ENCODE results near the gene ITGAX. TPM values are rescaled to one million over a fixed set of nuclear protein-coding genes. Genes with fewer than 3 reads are reported as not detected.
"Not testable (repeated sequence)": the region's sequence is repeated elsewhere in the genome, so short reads cannot be mapped to it uniquely, and the experiment has no call there.

ITGAX gene
- total RNA-seq: 10 to 100 TPM; 42.0 to 43.2 TPM

DNA sequence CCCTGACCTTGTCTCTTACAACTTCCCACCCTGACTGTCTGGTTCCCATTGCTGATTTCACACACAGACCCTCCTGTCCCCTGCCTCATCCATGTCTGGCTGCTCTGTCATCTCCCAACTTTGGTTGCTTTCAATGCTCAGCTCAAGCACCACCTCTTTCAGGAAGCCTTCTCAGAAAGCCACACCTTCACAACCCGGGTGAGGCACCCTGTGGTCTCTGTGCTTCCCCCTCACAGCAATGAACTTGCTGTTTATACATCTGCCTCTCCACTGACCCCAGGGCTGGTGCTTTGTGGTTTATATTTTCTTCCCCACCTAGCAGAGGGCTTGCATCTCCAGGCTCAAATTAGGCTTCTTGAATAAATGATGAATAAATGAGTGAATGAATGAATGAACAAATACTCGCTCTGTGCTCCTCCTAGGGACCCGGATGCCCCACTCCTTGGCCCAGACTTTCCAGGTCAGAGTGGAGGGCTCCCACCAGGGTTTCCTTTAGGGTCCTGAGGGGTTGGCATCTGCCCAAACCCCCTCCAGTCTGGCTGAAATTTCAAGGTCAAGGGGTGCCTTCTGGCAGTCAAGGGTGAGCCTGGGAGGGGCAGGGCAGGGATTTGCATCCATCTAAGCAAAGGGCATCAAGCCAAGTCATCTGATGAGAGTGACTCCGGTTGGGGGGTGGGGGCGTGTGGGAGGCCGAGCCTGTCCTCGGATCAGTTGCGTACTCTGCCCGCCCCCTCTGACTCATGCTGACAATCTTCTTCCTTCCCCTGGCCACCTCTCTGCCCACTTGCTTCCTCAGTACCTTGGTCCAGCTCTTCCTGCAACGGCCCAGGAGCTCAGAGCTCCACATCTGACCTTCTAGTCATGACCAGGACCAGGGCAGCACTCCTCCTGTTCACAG, at the start of gene ITGAX:
ITGAX (plus strand) TSS at position 783 of the 898 bp plus-strand sequence; CDS start at position 862, 79 bp downstream.
- POLR2A ChIA-PET: interaction anchor here (0.6 to 1.3 kb wide), 9 partner anchors 10 to 523 kb away, joined by 3 to 4 read pairs (median 3); partner anchors contain the start of genes ITGAM and ZNF267
- peaks cover 10% of the 10 kb centered on the region for H3K36me3 Mint-ChIP-seq (ENCODE audit: low read depth)
- CTCF ChIA-PET: interaction anchor here (1.4 to 1.5 kb wide), 2 partner anchors 29 to 152 kb away, joined by 3 to 6 read pairs; partner anchors contain the start of gene PYCARD
- peaks cover 75% of the 10 kb centered on the region for H3K4me1 Mint-ChIP-seq
- H3K4me3 Mint-ChIP-seq: peak within 1 kb of the TSS; percentile 65
- peaks cover 7% of the 10 kb centered on the region for H3K27me3 Mint-ChIP-seq
- H3K9me3 Mint-ChIP-seq: no peaks in the 10 kb centered on the region
- H3K27ac Mint-ChIP-seq: peak within 1 kb of the TSS; percentile 91
- DNase-seq: peak; percentile 80

GRCh38 chr16:31305219-31305618, 49.8 kb upstream of the ITGAX start:
- POLR2A ChIA-PET: no interaction called here
- peaks cover 33% of the 10 kb centered on the region for H3K36me3 Mint-ChIP-seq (ENCODE audit: low read depth)
- no peak overlapping the region for H3K4me3 Mint-ChIP-seq
- peaks cover 29% of the 10 kb centered on the region for H3K27me3 Mint-ChIP-seq
- no peak for DNase-seq
- no peak overlapping the region for H3K27ac Mint-ChIP-seq
- CTCF ChIA-PET: no interaction called here
- no peaks in the 10 kb centered on the region for H3K9me3 Mint-ChIP-seq
- peaks cover 8% of the 10 kb centered on the region for H3K4me1 Mint-ChIP-seq

DNA sequence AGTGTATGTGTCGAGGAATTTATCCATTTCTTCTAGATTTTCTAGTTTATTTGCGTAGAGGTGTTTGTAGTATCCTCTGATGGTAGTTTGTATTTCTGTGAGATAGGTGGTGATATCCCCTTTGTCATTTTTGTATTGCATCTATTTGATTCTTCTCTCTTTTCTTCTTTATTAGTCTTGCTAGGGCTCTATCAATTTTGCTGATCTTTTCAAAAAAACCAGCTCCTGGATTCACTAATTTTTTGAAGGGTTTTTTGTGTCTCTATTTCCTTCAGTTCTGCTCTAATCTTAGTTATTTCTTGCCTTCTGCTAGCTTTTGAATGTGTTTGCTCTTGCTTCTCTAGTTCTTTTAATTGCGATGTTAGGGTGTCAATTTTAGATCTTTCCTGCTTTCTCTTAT, 46.6 kb upstream of the ITGAX start:
- peaks cover 36% of the 10 kb centered on the region for H3K36me3 Mint-ChIP-seq (ENCODE audit: low read depth)

DNA sequence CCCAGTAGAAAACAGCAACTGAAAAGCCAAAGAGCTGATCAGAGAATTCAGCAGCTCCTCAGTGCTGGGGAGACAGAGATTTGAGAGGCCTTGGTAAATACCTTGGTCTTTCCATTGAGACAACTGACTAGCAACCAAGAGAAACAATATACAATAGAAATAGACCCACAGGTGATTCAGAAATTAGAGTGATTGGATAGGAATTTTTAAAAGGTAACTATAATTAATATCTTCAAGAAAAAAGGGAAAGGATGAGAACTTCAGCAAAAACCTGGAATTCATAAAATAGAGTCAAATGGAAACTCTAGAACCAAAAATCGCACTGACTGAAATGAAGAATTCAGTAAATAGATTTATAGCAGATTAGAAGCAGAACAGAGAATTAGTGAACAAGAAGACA, 32.5 kb upstream of the ITGAX start:
- H3K4me3 Mint-ChIP-seq: no peak overlapping the region
- POLR2A ChIA-PET: no interaction called here
- DNase-seq: no peak
- no peak overlapping the region for H3K27ac Mint-ChIP-seq
- peaks cover 23% of the 10 kb centered on the region for H3K9me3 Mint-ChIP-seq
- H3K4me1 Mint-ChIP-seq: peaks cover 2% of the 10 kb centered on the region
- CTCF ChIA-PET: no interaction called here
- peaks cover 61% of the 10 kb centered on the region for H3K36me3 Mint-ChIP-seq (ENCODE audit: low read depth)
- H3K27me3 Mint-ChIP-seq: peaks cover 6% of the 10 kb centered on the region

More for the DNA sequence above, 46.6 kb upstream of the ITGAX start:
- H3K4me3 Mint-ChIP-seq, CTCF ChIA-PET, H3K9me3 Mint-ChIP-seq, H3K27ac Mint-ChIP-seq, H3K4me1 Mint-ChIP-seq, POLR2A ChIA-PET, DNase-seq: not testable (repeated sequence)
- peaks cover 29% of the 10 kb centered on the region for H3K27me3 Mint-ChIP-seq

- peaks cover 63% of the 10 kb centered on the region for H3K36me3 Mint-ChIP-seq (ENCODE audit: low read depth)
- no peak overlapping the region for H3K4me3 Mint-ChIP-seq
- DNase-seq: no peak
- H3K27me3 Mint-ChIP-seq: peaks cover 4% of the 10 kb centered on the region
- POLR2A ChIA-PET: no interaction called here
- peaks cover 11% of the 10 kb centered on the region for H3K4me1 Mint-ChIP-seq
- CTCF ChIA-PET: no interaction called here
- H3K9me3 Mint-ChIP-seq: peaks cover 23% of the 10 kb centered on the region
- H3K27ac Mint-ChIP-seq: no peak overlapping the region
Observed at GRCh38 chr16:31323959-31324629, 30.9 kb upstream of the ITGAX start.

DNA sequence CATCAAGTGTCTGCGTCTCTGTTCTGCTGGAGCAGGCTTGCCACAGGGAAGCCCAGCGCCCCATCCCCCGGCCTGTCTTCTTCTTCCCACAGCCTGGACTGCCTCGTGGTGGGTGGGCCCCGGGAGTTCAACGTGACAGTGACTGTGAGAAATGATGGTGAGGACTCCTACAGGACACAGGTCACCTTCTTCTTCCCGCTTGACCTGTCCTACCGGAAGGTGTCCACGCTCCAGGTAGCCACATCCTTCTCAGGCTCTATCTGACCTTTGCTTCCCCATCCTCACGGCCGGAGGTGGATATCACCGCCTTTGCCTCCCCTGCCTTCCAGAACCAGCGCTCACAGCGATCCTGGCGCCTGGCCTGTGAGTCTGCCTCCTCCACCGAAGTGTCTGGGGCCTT, 29.8 kb upstream of the ITGAX start:
- no peak overlapping the region for H3K4me3 Mint-ChIP-seq
- POLR2A ChIA-PET: interaction anchor here (0.5 kb wide), 1 partner anchor 819 kb away, joined by 3 read pairs; no protein-coding TSS in a partner anchor
- CTCF ChIA-PET: no interaction called here
- DNase-seq: no peak
- H3K4me1 Mint-ChIP-seq: peaks cover 11% of the 10 kb centered on the region
- H3K27ac Mint-ChIP-seq: no peak overlapping the region
- H3K27me3 Mint-ChIP-seq: peaks cover 3% of the 10 kb centered on the region
- H3K36me3 Mint-ChIP-seq (ENCODE audit: low read depth): peaks cover 70% of the 10 kb centered on the region
- peaks cover 23% of the 10 kb centered on the region for H3K9me3 Mint-ChIP-seq

GRCh38 chr16:31327646-31328225, 27.2 kb upstream of the ITGAX start:
- Mint-ChIP-seq H3K4me3 (no peak overlapping the region), H3K9me3 (peaks cover 6% of the 10 kb centered on the region), H3K36me3 (ENCODE audit: low read depth) (peaks cover 70% of the 10 kb centered on the region), H3K27ac (no peak overlapping the region), H3K4me1 (peaks cover 26% of the 10 kb centered on the region), H3K27me3 (peaks cover 19% of the 10 kb centered on the region)
- POLR2A ChIA-PET: no interaction called here
- DNase-seq: no peak
- CTCF ChIA-PET: no interaction called here

- H3K4me3 Mint-ChIP-seq: no peak overlapping the region
- H3K9me3 Mint-ChIP-seq: peaks cover 4% of the 10 kb centered on the region
- CTCF ChIA-PET: no interaction called here
- H3K27me3 Mint-ChIP-seq: peaks cover 19% of the 10 kb centered on the region
- H3K36me3 Mint-ChIP-seq (ENCODE audit: low read depth): peaks cover 64% of the 10 kb centered on the region
- DNase-seq: no peak
- H3K27ac Mint-ChIP-seq: no peak overlapping the region
- POLR2A ChIA-PET: no interaction called here
- H3K4me1 Mint-ChIP-seq: peaks cover 27% of the 10 kb centered on the region
Observed at GRCh38 chr16:31328322-31329052, 26.5 kb upstream of the ITGAX start.

DNA sequence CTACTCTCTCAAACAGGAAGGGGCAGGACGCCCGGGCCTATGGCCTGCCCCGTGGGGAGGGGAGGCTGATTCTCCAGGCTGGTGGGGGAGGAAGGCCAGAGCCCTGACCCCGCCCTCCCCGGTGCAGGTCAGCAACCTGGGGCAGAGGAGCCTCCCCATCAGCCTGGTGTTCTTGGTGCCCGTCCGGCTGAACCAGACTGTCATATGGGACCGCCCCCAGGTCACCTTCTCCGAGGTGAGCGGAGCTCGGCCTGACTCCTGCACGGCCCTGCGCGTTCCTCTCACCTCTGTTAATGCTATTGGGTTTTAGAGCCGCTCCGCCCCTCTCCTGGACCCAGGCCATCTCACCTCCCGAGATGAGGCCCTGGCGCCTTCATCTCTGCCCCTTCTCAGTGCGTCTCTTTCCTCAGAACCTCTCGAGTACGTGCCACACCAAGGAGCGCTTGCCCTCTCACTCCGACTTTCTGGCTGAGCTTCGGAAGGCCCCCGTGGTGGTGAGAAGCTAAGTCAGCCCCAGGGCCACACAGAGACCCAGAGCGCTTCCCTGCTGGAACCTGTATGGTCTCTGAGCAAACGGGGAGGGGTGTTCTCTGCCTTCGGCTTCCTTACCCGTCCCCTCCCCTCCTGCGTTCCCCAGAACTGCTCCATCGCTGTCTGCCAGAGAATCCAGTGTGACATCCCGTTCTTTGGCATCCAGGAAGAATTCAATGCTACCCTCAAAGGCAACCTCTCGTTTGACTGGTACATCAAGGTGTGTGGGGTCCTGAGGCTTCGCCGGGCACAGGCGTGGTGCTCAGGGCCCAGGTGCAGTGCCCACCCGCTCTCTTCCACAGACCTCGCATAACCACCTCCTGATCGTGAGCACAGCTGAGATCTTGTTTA, 25.1 kb upstream of the ITGAX start:
- Mint-ChIP-seq H3K36me3 (ENCODE audit: low read depth) (peaks cover 60% of the 10 kb centered on the region), H3K4me3 (no peak overlapping the region), H3K27me3 (peaks cover 20% of the 10 kb centered on the region), H3K4me1 (peaks cover 33% of the 10 kb centered on the region), H3K9me3 (peaks cover 4% of the 10 kb centered on the region), H3K27ac (no peak overlapping the region)
- CTCF ChIA-PET: no interaction called here
- POLR2A ChIA-PET: no interaction called here
- DNase-seq: no peak

GRCh38 chr16:31330553-31330890, 24.5 kb upstream of the ITGAX start:
- peaks cover 54% of the 10 kb centered on the region for H3K36me3 Mint-ChIP-seq (ENCODE audit: low read depth)
- H3K27me3 Mint-ChIP-seq: peaks cover 27% of the 10 kb centered on the region
- DNase-seq: no peak
- H3K27ac Mint-ChIP-seq: no peak overlapping the region
- H3K9me3 Mint-ChIP-seq: peaks cover 4% of the 10 kb centered on the region
- H3K4me1 Mint-ChIP-seq: peaks cover 33% of the 10 kb centered on the region
- H3K4me3 Mint-ChIP-seq: peak overlapping the region; percentile 60
- CTCF ChIA-PET: no interaction called here
- POLR2A ChIA-PET: no interaction called here

- Mint-ChIP-seq H3K4me1 (peaks cover 33% of the 10 kb centered on the region), H3K36me3 (ENCODE audit: low read depth) (peaks cover 52% of the 10 kb centered on the region), H3K9me3 (peaks cover 4% of the 10 kb centered on the region), H3K4me3 (peak overlapping the region; percentile 60), H3K27ac (no peak overlapping the region), H3K27me3 (peaks cover 31% of the 10 kb centered on the region)
- POLR2A ChIA-PET: no interaction called here
- peak; percentile 36 for DNase-seq
- CTCF ChIA-PET: no interaction called here
Observed at GRCh38 chr16:31331141-31331764, 23.7 kb upstream of the ITGAX start.

All from activated CD4-positive, alpha-beta memory T cell treated with anti-CD3 and anti-CD28 coated beads, Interleukin-2, amount 10 ng/mL, durations not matched to agents 7 days and 5 days (primary cell).